ENCODE measurements around the gene WDR5B. TPM values are rescaled to one million over a fixed set of nuclear protein-coding genes. Genes with fewer than 3 reads are reported as not detected.

WDR5B gene
- total and polyA plus RNA-seq, 2 of the 8 experiments (the other 6 are each of a cell fraction or from before 2014, with no cell fraction given), result 1.9 to 3.5 TPM

- no peaks in the 10 kb centered on the region for H3K4me1 ChIP-seq (replicated peaks in 1 of 4; ENCODE audit: control insufficient read depth in 3 of 4, insufficient read depth in 4 of 4, low read length in 3 of 4)
- H3K14ac ChIP-seq (ENCODE audit: insufficient read length), result no peak overlapping the region
- no peaks in the 10 kb centered on the region for H3K27me3 ChIP-seq (replicated peaks in 1 of 4; ENCODE audit: control insufficient read depth in 3 of 4, extremely low read depth in 1 of 4, insufficient read depth in 3 of 4, low read length in 3 of 4)
- H3K27ac ChIP-seq (ENCODE audit: low read depth, low read length), result no peak overlapping the region
- no peak overlapping the region for H4K5ac ChIP-seq (ENCODE audit: insufficient read length, low read depth, low read length)
- DNase-seq (ENCODE audit: low read depth in 1 of 2, low spot score in 2 of 2) (no peak), FAIRE-seq (no peak)
- H2BK15ac ChIP-seq (ENCODE audit: low read length), result no peak overlapping the region
- H3K79me1 ChIP-seq (ENCODE audit: low read depth, low read length), result no peaks in the 10 kb centered on the region
- H3K9ac ChIP-seq (replicated peaks in 1 of 4; ENCODE audit: extremely low read depth in 1 of 4, low read depth in 3 of 4, low read length in 3 of 4), result no peak overlapping the region
- no peaks in the 10 kb centered on the region for H3K23me2 ChIP-seq (ENCODE audit: low read depth, low read length)
- peaks cover 2% of the 10 kb centered on the region in 2 experiments for H4K20me1 ChIP-seq (replicated peaks in 1 of 2; ENCODE audit: control insufficient read depth in 1 of 2, insufficient read depth in 2 of 2, low read length in 2 of 2)
- no peak overlapping the region for H2BK5ac ChIP-seq (ENCODE audit: low read depth, low read length)
- no peak overlapping the region for H3K4ac ChIP-seq (replicated peaks; ENCODE audit: insufficient read length, low read depth, low read length)
- no peak overlapping the region for H4K91ac ChIP-seq (replicated peaks; ENCODE audit: insufficient read length, low read length)
- H3K56ac ChIP-seq (replicated peaks; ENCODE audit: insufficient read length, low read depth, low read length), result no peak overlapping the region
- no peak overlapping the region for H2AK5ac ChIP-seq (ENCODE audit: low read depth, low read length)
- H3K4me3 ChIP-seq (ENCODE audit: extremely low read depth in 1 of 4, insufficient read depth in 2 of 4, low read depth in 3 of 4, low read length in 4 of 4), result no peak overlapping the region
- 62% methylated on average over 2 of the region's 2 CpGs; no CpG with 5 or more reads in 1 of the 2 experiments for WGBS, 2 experiments (ENCODE audit: extremely low coverage in 1 of 2, insufficient coverage in 1 of 2, insufficient read length in 1 of 2, insufficient replicate concordance in 2 of 2, low coverage in 1 of 2, low lambda C conversion rate in 2 of 2, missing lambda C conversion rate in 1 of 2)
- no peak overlapping the region for H3K23ac ChIP-seq (ENCODE audit: insufficient read length)
- no peak overlapping the region for H2BK12ac ChIP-seq (ENCODE audit: low read depth, low read length)
- H4K8ac ChIP-seq (ENCODE audit: extremely low read depth, insufficient read depth, low read length), result no peak overlapping the region
- POLR2A ChIA-PET (ENCODE audit: partially characterized antibody), result interaction anchor here (3.3 kb wide), 1 partner anchor 19 kb away, joined by 14 read pairs; the partner anchor contains the start of genes FAM162A and MIX23
- H2AFZ ChIP-seq (ENCODE audit: low read length), result no peak overlapping the region
- peaks cover 3 to 65% (median 31%) of the 10 kb centered on the region in 4 experiments for H3K36me3 ChIP-seq (ENCODE audit: control insufficient read depth in 2 of 4, insufficient read depth in 4 of 4, low read length in 3 of 4)
- CTCF ChIA-PET (ENCODE audit: partially characterized antibody), result interaction anchor here (1.1 kb wide), 1 partner anchor 20 kb away, joined by 3 read pairs; the partner anchor contains the start of gene FAM162A
- no peaks in the 10 kb centered on the region for H3K9me3 ChIP-seq (ENCODE audit: insufficient read depth in 2 of 2, low read depth in 1 of 2, low read length in 1 of 2)
- H2BK20ac ChIP-seq (ENCODE audit: low read length), result no peak overlapping the region
- no peak overlapping the region for H3K18ac ChIP-seq (ENCODE audit: extremely low read depth, low read length)
- no peak overlapping the region for H2BK120ac ChIP-seq (replicated peaks; ENCODE audit: low read depth, low read length)
- H3K4me2 ChIP-seq (ENCODE audit: insufficient read depth in 1 of 2, low read depth in 2 of 2, low read length in 2 of 2), result no peak overlapping the region
- H3K79me2 ChIP-seq (ENCODE audit: control insufficient read depth in 1 of 2, insufficient read depth in 2 of 2, low read length in 2 of 2), result no peaks in the 10 kb centered on the region
- TF ChIP-seq RFX5 (IDR thresholded peaks at IDR 0.05; ENCODE audit: borderline replicate concordance, low read depth, low read length), result no peak
- no peak for TF ChIP-seq BACH1 (IDR thresholded peaks at IDR 0.05; ENCODE audit: low read length)
- TF ChIP-seq TCF12 (IDR thresholded peaks at IDR 0.05; ENCODE audit: low read depth, low read length), result no peak
- TF ChIP-seq EZH2 (IDR thresholded peaks at IDR 0.05; ENCODE audit: low read depth, low read length, severe bottlenecking), result no peak
- TF ChIP-seq JUN (IDR thresholded peaks at IDR 0.05; ENCODE audit: low read depth, low read length), result no peak
- no peak for TF ChIP-seq SAP30 (IDR thresholded peaks at IDR 0.05; ENCODE audit: insufficient read depth, insufficient replicate concordance, low read length)
- TF ChIP-seq HDAC6 (IDR thresholded peaks at IDR 0.05; ENCODE audit: low read depth, low read length), result no peak
- no peak for TF ChIP-seq FOSL1 (IDR thresholded peaks at IDR 0.05; ENCODE audit: insufficient read depth, low read depth, low read length)
- TF ChIP-seq RAD21 (IDR thresholded peaks at IDR 0.05 in 1 of 2, conservative IDR thresholded peaks at IDR 0.05 in 1 of 2; ENCODE audit: low read depth in 2 of 2, low read length in 2 of 2), result no peak
- no peak for TF ChIP-seq CTBP2 (IDR thresholded peaks at IDR 0.05; ENCODE audit: borderline replicate concordance, insufficient read depth, insufficient read length, low read length)
- no peak for TF ChIP-seq USF2 (IDR thresholded peaks at IDR 0.05; ENCODE audit: low read length)
- no peak for TF ChIP-seq NANOG (IDR thresholded peaks at IDR 0.05; ENCODE audit: insufficient read depth, low read depth, low read length, poor library complexity, severe bottlenecking)
Observed at GRCh38 chr3:122364490-122364889, 51.4 kb downstream of the WDR5B start.
